Measurements from ENCODE around the gene INSIG2.

Gene INSIG2

DNA sequence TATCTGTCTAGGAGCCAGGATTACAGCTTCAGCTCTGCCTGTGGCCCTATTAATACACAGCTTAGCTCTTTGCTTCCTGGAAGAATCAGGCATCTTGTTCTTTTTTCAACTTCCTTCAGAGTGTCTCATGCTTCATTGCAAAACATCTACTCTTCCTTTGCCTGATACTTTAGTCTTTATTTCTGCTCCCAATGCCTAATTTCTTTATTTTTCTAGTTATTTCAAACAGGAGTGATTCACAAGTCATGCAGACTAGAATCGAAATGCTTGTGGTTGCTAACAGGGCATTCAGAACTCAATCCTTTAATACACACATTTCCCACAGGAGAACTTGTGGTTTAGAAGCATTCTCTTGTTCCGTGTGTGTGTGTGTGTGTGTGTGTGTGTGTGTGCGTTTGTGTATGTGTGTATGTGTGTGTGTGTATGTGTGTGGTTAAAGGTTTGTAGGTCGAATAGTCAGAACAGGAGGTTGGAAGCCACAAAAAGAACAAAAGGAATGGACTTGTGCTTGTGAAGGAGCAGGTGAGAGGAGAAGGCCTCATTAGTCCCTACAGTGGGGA lies 28.3 kb upstream of the INSIG2 start:
- Histone ChIP-seq H3K9me3 (no peaks in the 10 kb centered on the region), H3K27ac (peak overlapping the region; percentile 76), H3K27me3 (no peaks in the 10 kb centered on the region), H3K4me3 (ENCODE audit: low read depth in 1 of 2, low read length in 1 of 2) (no peak overlapping the region), H3K4me1 (ENCODE audit: control insufficient read depth in 1 of 2, insufficient read depth in 1 of 2, low read depth in 1 of 2, low read length in 1 of 2) (peaks cover 50 to 60% of the 10 kb centered on the region in 2 experiments), H3K36me3 (no peaks in the 10 kb centered on the region)
- TF ChIP-seq, protein P1, sequence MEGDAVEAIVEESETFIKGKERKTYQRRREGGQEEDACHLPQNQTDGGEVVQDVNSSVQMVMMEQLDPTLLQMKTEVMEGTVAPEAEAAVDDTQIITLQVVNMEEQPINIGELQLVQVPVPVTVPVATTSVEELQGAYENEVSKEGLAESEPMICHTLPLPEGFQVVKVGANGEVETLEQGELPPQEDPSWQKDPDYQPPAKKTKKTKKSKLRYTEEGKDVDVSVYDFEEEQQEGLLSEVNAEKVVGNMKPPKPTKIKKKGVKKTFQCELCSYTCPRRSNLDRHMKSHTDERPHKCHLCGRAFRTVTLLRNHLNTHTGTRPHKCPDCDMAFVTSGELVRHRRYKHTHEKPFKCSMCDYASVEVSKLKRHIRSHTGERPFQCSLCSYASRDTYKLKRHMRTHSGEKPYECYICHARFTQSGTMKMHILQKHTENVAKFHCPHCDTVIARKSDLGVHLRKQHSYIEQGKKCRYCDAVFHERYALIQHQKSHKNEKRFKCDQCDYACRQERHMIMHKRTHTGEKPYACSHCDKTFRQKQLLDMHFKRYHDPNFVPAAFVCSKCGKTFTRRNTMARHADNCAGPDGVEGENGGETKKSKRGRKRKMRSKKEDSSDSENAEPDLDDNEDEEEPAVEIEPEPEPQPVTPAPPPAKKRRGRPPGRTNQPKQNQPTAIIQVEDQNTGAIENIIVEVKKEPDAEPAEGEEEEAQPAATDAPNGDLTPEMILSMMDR (IDR thresholded peaks at IDR 0.05) = no peak

DNA sequence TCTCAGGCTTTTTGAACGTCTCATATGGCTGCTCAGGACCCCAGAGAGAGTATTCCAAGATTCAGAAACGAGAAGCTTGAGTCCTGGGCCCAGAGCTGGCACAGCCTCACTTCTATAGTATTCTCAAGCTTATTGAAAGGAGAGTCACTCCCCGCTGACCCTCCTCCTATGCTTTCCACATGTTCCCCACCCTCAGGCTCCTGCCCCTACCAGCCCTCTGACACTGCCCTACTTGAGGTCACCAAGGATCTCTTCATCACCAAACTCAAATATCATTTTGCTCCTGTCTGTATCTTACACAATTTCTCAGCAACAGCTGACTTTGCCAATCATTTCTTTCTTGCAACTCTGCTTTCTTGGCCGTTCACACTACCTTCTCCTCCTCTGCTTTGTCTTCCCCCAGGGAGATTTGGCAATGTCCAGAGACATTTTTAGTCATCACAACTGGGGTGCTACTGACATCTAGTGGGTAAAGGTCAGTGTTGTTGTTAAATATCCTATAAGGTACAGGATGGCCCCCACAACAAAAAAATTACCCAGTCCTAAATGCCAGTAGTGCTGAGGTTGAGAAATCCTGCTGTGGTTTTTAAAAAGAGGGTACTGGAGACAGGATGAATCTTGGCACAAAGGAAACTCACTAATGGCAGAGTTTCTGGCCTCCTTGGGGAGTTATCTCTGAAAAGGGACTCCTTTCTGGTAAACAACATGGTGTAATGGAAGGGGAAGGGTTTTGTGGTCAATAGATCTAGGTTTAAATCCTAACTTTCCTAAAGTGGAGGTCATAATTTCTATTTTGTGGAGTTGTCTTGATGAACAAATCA lies 26.9 kb upstream of the INSIG2 start:
- peak overlapping the region; percentile 76 for H3K27ac ChIP-seq
- TF ChIP-seq, protein P1 (IDR thresholded peaks at IDR 0.05) = no peak
- peaks cover 37 to 47% of the 10 kb centered on the region in 2 experiments for H3K4me1 ChIP-seq (ENCODE audit: control insufficient read depth in 1 of 2, insufficient read depth in 1 of 2, low read depth in 1 of 2, low read length in 1 of 2)
- H3K27me3 ChIP-seq = no peaks in the 10 kb centered on the region
- no peaks in the 10 kb centered on the region for H3K9me3 ChIP-seq
- no peak overlapping the region for H3K4me3 ChIP-seq (ENCODE audit: low read depth in 1 of 2, low read length in 1 of 2)
- H3K36me3 ChIP-seq = no peaks in the 10 kb centered on the region

- peaks cover 30 to 40% of the 10 kb centered on the region in 2 experiments for H3K4me1 ChIP-seq (ENCODE audit: control insufficient read depth in 1 of 2, insufficient read depth in 1 of 2, low read depth in 1 of 2, low read length in 1 of 2)
- no peak overlapping the region for H3K4me3 ChIP-seq (ENCODE audit: low read depth in 1 of 2, low read length in 1 of 2)
- no peaks in the 10 kb centered on the region for H3K36me3 ChIP-seq
- no peak overlapping the region for H3K27ac ChIP-seq
- H3K9me3 ChIP-seq = no peaks in the 10 kb centered on the region
- H3K27me3 ChIP-seq = no peaks in the 10 kb centered on the region
- TF ChIP-seq, protein P1 (IDR thresholded peaks at IDR 0.05) = no peak
Measured at GRCh38 chr2:118062048-118062447, 26.2 kb upstream of the INSIG2 start.

DNA sequence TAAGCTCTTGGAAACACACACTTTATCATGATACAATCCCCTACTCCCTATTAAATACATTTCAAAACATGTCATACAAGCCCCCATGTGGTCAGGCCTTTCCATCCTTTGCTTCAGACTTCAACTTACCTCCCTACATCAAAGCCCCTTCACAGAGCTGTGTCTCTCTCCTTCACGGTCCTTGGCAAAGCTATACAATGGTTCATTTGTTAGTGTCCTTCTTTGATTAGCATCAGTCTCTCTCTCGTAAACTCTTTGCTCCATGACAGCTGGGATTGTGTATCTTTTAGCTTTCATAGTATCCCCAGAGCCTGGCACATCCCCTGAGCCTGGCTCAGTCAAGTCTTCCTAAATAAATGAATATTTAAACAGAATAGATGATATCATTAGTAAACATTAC lies 25.6 kb upstream of the INSIG2 start:
- Histone ChIP-seq H3K27me3 (no peaks in the 10 kb centered on the region), H3K27ac (no peak overlapping the region), H3K36me3 (no peaks in the 10 kb centered on the region), H3K4me1 (ENCODE audit: control insufficient read depth in 1 of 2, insufficient read depth in 1 of 2, low read depth in 1 of 2, low read length in 1 of 2) (peaks cover 29 to 34% of the 10 kb centered on the region in 2 experiments), H3K4me3 (ENCODE audit: low read depth in 1 of 2, low read length in 1 of 2) (no peak overlapping the region), H3K9me3 (no peaks in the 10 kb centered on the region)
- TF ChIP-seq, protein P1 (IDR thresholded peaks at IDR 0.05) = no peak

DNA sequence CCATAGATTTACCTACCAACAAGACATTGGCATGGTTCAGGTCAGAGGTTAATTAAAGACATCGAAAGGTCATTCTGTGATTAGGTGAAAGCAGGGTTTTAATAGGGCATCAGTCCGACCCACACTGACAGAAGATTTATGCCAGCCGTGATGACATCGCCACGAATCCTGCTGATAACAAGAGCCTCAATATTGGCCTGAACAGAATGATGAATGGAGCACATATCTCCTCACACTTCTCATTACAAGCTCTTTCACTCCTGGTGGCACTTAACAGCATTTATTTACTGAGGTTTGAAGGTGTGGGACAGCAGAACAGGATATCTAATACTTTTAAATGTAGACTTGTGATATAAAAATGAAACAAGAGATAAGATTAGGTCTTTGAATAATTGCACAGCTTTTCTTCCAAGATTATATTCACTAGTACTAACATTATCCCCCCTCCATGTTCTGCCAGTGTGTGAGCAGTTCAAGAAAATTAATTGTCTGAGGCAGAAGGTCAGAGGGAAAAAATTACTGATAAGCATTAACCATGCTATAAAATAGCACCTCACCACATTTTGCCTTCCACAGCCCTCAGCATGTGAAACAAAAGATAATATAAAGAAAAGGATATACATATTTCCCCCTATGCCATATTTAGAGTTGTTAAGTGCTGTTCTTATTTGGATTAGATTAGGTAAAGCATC lies 23.1 kb upstream of the INSIG2 start:
- Histone ChIP-seq H3K4me1 (ENCODE audit: control insufficient read depth in 1 of 2, insufficient read depth in 1 of 2, low read depth in 1 of 2, low read length in 1 of 2) (peaks cover 17% of the 10 kb centered on the region in 2 experiments), H3K4me3 (ENCODE audit: low read depth in 1 of 2, low read length in 1 of 2) (no peak overlapping the region), H3K27ac (no peak overlapping the region), H3K27me3 (peaks cover 10% of the 10 kb centered on the region), H3K9me3 (no peaks in the 10 kb centered on the region), H3K36me3 (no peaks in the 10 kb centered on the region)
- TF ChIP-seq, protein P1 (IDR thresholded peaks at IDR 0.05) = no peak

Data from neutrophil (primary cell).